DMS53 treated with DMSO at 0.1 percent for 48 hours (cell line): ENCODE data around the gene CBX7.
A peak's percentile ranks its signal among the peaks of the same experiment; 100 is the strongest.
"Not testable (repeated sequence)": the region's sequence is repeated elsewhere in the genome, so short reads cannot be mapped to it uniquely, and the experiment has no call there.

ENCODE experiments used
- DNase-seq: peaks from one replicate; lab custom pipeline; 2025; ENCODE audit not compliant: unreplicated experiment; lab: John Stamatoyannopoulos, UW

The CBX7 gene

GRCh38 chr22:39174498-39175352 is 22.2 kb upstream of the CBX7 start:
- DNase-seq: no peak

GRCh38 chr22:39173787-39174497 is 21.5 kb upstream of the CBX7 start:
- DNase-seq: no peak

GRCh38 chr22:39173050-39173706 is 20.7 kb upstream of the CBX7 start:
- no peak for DNase-seq

- DNase-seq: not testable (repeated sequence)
Observed at GRCh38 chr22:39172265-39173049, 20.0 kb upstream of the CBX7 start.

GRCh38 chr22:39171623-39172264 is 19.3 kb upstream of the CBX7 start:
- DNase-seq: no peak

GRCh38 chr22:39170825-39171622 is 18.5 kb upstream of the CBX7 start:
- peak; percentile 66 for DNase-seq

GRCh38 chr22:39169797-39170466 is 17.5 kb upstream of the CBX7 start:
- no peak for DNase-seq

- DNase-seq: no peak
Observed at GRCh38 chr22:39166547-39166946, 14.1 kb upstream of the CBX7 start.

GRCh38 chr22:39156093-39156492 is 3.6 kb upstream of the CBX7 start:
- not testable (repeated sequence) for DNase-seq

- DNase-seq: no peak
Observed at GRCh38 chr22:39155421-39155820, 2.9 kb upstream of the CBX7 start.

- DNase-seq: no peak
Observed at GRCh38 chr22:39153220-39153717, 789 bp upstream of the CBX7 start.

- DNase-seq: peak; percentile 56
Observed at GRCh38 chr22:39152024-39152510, 413 bp downstream of the CBX7 start.

- no peak for DNase-seq
Observed at GRCh38 chr22:39151329-39151975, 1.0 kb downstream of the CBX7 start.

GRCh38 chr22:39150848-39151215 is 1.6 kb downstream of the CBX7 start:
- DNase-seq: no peak

- DNase-seq: no peak
Observed at GRCh38 chr22:39149915-39150847, 2.3 kb downstream of the CBX7 start.

- no peak for DNase-seq
Observed at GRCh38 chr22:39148727-39149535, 3.5 kb downstream of the CBX7 start.
